T-helper 1 cell (primary cell): ENCODE measurements around the gene WDFY4.

Source experiments
- DNase-seq, 5 donors: peaks; one replicate each; pipeline ENCODE4 v3.0.0-alpha.2; 2012 to 2020

Gene WDFY4

GRCh38 chr10:48882881-48883280 lies 198.2 kb downstream of the WDFY4 start:
- DNase-seq, result no peak

- no peak for DNase-seq
Observed at GRCh38 chr10:48883701-48884100, 199.0 kb downstream of the WDFY4 start.

DNA sequence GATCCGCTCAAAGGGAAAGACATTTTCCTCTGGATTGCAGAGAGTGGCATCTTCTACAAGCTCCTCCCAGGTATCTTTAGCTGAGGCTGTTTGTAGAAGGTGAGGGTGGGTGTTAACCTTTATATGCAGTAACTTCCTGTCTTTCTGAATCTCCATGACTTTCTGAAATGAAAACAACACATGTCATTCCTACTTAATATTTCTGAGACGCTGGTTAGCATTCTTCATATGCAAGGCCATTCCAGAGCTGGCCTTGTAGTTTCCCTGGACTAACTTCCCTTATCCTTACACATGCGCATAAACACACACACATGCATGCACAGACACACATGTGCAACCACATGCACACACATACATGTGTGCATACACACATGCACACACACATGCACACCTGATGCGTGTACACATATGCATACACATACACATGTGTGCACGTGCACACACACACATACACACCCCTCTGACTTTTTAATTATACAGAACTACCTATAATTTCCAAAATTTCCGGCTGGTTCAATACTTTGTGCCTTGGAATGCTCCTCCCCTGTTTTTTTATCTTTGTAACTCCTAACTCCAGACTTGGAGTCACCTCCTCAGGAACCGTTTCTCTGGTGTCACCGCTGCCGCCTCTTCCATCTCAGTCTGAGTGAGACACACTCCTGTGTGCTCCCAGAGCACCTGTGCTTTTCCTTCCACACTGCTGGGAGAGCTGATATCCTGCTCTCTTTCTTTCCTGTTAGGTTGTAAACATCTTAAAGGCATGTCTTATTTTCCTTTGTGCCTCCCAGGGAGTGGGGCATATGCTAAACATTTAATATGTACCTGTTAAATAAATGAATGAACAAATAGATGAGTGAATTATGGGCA lies 199.7 kb downstream of the WDFY4 start:
- no peak for DNase-seq

DNA sequence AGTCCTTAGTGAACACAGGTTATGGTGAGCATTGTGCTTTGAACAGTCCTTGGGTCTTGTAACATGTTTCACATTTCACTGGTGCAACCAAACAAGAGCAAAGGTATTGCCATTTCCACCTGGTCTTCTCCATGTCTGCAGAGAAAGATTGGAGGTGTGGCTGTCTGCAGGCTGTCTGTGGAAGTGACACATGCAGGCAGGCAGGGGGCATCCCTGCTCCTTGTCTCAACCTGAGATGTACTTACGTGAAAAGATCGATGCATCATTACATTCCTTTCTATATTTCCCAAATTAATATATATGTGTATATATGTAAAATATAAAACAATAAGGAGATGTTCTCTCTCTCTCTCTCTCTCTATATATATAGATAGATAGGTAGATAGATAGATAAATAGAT lies 200.7 kb downstream of the WDFY4 start:
- no peak for DNase-seq

DNA sequence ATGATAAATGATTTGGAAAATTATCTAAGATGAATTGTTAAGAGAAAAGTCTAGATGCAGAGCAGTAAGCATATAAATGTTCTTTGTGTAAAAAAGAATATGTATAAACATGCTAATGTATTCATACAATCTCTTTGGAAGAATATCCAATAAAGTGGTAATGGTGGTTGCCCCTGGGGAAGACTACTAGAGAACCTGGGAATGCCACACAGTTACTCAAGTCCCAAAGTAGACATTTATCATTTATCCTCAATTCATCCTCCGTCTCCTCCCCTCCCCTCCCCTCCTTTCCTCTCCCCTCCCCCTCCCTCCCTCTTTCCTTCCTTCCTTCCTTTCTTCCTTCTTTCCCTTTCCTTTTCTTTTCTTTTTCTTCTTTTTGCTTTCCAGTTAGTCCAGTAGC lies 203.3 kb downstream of the WDFY4 start:
- DNase-seq, result no peak

- no peak for DNase-seq
Observed at GRCh38 chr10:48890888-48891850, 206.5 kb downstream of the WDFY4 start.

DNA sequence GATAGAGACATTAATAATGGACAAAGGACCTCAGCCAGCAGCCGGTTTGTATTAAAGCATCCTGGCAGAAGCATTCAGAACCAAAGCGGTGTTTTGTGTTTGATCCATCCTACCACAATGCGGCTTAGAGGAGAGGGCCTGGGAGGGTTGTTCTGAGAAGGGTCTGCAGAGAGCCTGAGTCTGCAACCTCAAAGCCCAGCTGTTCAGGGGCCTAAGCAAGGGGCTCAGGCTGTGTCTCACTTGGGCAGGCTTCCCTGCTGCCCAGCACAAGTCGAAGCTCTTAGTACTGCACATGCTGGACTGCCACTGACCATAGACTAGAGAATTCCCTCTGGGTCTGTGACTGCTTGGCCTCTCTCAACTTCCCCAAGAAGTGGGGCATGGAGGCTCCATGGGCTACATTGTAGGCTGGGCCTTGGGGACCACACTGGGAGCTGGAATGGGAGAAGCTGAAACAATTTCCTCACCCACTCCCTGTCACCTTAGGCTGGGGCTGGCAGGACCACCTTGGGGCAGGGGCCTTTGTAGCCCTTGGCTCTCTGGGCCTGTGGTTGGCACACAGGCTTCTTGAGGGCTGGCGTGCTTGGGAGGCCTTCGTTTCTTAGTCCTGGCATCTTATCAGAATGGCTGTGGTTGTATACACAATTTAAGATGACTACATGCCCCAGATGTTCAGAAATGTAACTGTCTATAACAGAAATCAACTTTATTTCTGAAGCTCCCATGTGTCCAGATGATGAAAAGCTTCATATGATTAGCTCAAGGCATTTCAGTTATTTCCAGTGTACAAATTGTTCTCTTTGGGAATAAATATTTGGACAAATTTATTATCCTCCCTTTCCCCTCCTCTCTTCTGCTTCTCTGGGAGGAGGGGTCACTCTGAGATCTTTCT lies 210.5 kb downstream of the WDFY4 start:
- DNase-seq, result no peak

GRCh38 chr10:48895803-48896195 lies 211.1 kb downstream of the WDFY4 start:
- DNase-seq, result no peak

- no peak for DNase-seq
Observed at GRCh38 chr10:48896756-48897440, 212.2 kb downstream of the WDFY4 start.

DNA sequence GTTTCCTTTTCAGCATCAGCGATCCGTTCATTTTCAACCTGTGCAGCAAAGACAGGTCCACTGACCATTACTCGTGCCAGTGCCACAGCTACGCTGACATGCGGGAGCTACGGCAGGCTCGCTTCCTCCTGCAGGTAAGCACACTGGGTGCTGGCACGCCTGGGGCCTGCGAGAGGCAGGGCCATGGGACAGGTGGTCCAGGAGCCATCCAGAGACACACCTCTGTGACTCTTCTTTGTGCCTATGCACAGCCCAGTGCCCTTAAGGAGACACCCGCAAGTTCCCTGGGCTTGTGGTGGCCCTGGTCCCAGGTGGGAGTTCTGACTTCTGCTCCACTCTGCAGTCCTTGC lies 212.7 kb downstream of the WDFY4 start:
- no peak for DNase-seq

DNA sequence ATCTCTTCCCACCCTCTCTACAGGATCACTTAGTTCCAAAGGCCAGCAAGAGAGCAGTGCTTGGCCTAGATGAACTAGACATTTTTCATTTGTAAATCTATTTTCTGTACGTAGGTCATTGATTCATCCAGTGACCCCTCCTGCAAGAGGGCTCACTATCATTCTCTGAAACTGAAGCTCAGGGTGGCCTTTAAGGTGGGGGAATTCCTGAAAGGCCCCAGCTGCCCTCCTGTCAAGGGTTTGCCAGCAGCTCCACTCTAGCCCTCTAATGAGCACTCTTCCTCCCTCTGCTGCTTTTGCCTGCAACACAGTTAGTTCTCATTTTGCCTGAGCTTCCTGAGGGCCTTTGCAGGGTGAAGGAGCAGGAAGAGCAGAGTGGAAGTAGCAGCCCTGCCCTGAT lies 213.8 kb downstream of the WDFY4 start:
- no peak for DNase-seq

DNA sequence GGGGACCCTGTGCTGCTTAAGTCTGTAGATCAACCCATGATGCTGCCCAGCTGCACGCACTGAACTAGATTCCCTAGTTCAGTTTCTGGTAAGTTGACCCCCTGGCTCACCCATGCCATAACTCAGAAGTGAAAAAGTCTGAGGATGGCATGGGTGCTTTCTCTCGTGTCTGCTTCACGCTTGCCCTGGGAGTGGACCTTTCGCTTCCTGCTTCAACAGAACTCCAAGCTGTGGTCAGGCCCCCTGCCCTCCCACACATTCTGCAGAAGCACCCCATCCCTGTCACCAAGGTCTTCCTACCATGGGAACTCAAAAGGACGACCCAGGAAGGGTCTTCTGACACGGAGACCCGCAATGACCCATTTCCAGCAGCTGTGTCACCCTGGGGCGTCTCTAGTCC lies 215.1 kb downstream of the WDFY4 start:
- no peak for DNase-seq

- DNase-seq, result no peak
Observed at GRCh38 chr10:48900371-48900801, 215.7 kb downstream of the WDFY4 start.

GRCh38 chr10:48901319-48901718 lies 216.6 kb downstream of the WDFY4 start:
- DNase-seq, result no peak

GRCh38 chr10:48902096-48902495 lies 217.4 kb downstream of the WDFY4 start:
- DNase-seq, result no peak

DNA sequence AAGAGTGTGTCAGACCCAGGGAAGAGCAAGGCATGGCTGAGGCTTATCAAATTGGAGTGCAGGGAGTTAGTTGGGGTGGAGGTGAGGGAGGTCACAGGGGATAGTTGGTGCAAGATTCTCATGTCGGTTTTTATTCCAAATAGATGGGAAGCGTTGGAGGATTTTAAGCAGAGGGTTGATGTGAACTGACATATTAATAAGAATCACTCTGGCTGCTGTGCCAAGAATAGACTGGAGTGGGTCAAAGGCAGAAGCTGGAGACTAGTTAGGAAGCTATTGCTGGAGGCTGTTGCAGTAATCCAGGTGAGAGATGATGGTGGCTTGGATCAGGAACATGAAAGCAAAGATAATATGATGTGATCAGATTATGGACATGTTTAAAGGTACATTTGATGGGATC lies 218.5 kb downstream of the WDFY4 start:
- no peak for DNase-seq

DNA sequence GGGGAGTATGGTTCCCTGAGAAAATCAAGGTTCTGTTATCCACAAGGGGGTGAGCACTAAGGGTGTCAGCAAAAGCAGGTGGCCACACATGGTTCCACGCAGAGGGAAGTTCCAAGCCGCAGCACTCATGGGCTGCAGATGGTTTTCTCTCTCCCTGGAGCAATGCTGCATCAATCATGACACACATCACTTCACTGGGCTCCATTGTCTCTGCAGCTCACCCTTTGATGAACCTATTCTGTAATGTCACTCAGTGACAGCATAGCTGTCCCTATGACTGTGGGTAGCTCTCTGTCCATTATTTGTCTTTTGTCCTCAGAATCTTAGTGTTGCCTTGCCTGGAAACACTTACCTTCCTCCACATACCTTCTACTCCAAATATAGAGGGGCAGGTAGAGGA lies 220.2 kb downstream of the WDFY4 start:
- DNase-seq, result no peak

GRCh38 chr10:48905311-48905710 lies 220.6 kb downstream of the WDFY4 start:
- no peak for DNase-seq

- no peak for DNase-seq
Observed at GRCh38 chr10:48906841-48907240, 222.2 kb downstream of the WDFY4 start.

DNA sequence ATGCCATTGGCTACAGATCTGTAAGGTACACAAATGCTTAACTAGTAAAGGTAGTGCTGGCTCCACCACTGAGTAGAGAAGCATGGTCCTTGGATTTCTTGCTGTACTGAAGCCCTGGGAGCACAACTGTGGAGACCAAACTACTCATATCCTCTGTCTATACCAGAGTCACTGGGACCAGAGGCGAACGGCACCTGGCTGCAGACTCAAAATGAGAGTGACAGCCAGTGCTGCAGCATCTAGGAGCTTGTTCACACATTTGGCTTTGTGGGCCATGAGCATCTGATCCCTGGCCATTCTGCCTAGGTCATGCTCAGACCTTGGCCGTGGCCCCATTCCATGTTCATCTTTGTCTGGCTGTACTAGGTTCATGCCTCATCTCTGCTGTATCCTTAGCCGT lies 223.1 kb downstream of the WDFY4 start:
- peak in 1 of 5 donors; percentile 23 for DNase-seq

DNA sequence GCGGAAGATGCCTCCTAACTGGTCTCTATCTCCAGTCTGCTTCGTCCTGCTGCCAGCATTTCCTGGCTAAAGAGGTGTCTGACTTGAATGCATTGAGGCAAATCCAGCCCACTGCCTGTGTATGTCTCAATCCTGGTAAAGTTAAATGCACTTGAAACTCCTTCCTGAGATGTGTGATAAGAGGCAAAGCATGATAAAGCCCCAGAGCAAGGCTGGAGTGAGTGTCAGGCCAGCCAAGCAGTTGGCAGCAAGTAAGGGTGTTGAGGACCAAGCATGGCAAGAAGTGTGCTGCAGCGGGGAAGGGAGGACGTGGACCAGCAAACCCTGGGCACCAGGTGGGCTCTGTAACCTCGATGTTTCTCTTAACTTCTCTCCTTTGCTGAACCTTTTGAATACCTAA lies 225.9 kb downstream of the WDFY4 start:
- DNase-seq, result no peak

DNA sequence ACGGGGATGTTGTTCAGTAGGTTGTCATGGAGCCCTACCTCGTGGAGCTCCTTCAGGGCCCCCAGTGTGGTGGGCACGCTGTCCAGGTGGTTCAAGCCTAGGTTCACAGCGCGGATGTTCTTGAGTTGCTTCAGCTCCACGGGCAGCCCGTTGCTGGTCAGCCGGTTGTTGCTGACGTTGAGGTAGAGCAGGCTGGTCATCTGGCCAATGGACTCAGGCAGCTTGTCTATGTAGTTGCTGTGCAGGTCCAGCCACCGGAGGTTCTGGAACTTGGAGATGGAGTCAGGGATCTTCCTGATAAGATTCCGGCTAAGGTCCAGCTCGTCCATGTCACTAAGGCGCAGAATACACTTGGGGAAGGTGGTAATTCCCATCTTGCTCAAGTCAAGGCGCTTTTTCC lies 229.0 kb downstream of the WDFY4 start:
- DNase-seq, result no peak
